HG02763 (cell line): Measurements from ENCODE around the gene ATP2A3.
"Not testable (repeated sequence)": the region's sequence is repeated elsewhere in the genome, so short reads cannot be mapped to it uniquely, and the experiment has no call there.

Experiments
- ATAC-seq: cut with Tn5 transposase; IDR thresholded peaks from one replicate; pipeline ENCODE4 v1.9.1; 2021; ENCODE audit warnings: mild to moderate bottlenecking, moderate library complexity; ENCODE audit not compliant: unreplicated experiment

ATP2A3 gene

DNA sequence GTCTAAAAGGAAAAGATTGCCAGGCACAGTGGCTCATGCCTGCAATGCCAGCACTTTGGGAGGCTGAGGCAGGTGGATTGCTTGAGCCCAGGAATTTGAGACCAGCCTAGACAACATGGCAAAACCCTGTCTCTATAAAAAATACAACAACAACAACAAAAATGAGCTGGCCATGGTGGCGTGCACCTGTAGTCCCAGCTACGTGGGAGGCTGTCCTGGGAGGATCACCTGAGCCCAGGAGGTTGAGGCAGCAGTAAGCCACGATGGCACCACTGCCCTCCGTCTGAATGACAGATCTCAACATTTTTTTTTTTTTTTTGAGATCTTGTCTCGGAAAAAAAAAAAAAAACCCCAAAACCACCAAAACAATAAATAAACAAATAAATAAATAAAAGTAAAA, 28.1 kb upstream of the ATP2A3 start:
- no peak for ATAC-seq

DNA sequence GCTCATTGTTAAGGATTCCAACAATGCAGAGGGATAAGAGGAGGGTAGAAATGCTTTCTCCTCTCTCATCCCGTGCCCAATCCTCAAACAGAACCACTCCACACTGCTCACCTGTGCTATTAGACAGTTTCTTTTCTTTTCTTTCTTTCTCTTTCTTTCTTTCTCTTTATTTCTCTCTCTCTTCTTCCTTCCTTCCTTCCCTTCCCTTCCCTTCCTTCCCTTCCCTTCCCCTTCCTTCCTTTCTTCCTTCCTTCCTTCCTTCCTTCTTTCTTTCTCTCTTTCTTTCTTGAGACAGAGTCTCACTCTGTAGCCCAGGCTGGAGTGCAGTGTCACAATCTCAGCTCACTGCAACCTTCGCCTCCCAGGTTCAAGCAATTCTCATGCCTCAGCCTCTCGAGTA, 27.5 kb upstream of the ATP2A3 start:
- not testable (repeated sequence) for ATAC-seq

DNA sequence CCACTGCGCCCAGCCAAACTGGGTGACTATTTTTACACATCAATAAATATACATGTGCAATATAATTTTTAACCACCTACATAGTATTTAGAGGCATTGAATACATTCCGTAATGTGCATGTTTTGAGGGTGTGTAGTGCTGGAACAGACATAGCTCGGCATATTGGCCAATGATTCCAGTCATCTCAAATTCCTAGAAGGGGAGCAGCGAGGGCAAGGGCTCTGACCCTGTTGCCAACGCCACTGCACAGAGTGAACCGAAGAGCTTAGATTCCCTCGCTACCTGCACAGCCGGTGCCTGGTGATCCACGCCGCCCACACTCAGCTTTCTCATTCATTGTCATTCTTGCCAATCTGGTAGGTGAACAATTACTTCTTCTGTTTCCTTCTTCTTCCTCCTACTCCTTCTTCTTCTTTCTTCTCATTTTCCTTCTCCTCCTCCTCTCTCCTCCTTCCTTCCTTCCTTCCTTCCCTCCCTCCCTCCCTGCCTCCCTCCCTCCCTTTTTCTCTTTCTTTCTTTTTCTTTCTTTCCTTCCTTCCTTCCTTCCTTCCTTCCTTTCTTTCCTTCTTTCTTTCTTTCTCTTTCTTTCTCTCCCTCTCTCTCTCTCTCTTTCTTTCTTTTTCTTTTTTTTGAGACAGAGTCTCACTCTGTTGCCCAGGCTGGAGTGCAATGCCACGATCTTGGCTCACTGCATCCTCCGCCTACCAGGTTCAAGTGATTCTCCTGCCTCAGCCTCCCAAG, 26.3 kb upstream of the ATP2A3 start:
- ATAC-seq = no peak

DNA sequence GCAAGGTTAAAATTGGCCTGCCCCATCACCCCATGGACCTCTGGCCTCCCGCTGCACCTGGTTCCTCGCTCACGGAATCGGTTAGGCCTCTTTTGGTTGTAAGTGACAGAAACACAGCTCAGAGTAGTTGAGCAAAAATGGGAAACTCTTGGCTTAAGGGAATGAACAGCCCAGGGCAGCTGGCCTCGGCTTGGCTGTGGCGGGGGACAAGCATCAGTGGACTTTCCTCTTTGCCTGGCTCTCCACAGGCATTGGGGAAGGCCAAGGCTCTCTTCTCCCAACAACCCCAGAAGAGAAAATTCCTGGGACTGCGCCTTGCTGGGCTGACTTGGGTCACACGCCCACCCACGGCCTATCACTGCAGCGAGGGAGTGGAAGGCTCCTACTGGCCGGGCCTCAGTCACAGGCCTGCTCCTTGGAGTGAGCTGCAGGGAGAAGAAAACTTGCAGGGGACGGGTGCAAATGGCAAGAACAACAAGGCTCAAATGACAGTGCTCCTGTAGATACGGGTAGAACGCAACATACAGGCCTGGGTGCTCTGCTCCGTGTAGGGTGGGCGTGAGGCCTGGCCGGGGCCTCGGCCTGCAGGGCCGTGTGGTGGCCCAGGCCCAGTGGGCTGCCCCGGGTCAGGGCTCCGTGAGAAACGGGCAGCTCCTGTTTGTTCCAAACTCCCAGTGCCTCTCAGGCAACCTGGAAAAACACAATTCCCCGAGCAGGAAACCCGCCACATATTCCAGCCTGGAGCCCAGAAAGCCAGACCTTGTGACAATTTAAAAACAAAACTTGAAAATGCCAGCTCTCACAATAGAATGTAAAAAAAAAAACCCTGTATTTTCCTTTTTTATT, 25.0 kb upstream of the ATP2A3 start:
- no peak for ATAC-seq

DNA sequence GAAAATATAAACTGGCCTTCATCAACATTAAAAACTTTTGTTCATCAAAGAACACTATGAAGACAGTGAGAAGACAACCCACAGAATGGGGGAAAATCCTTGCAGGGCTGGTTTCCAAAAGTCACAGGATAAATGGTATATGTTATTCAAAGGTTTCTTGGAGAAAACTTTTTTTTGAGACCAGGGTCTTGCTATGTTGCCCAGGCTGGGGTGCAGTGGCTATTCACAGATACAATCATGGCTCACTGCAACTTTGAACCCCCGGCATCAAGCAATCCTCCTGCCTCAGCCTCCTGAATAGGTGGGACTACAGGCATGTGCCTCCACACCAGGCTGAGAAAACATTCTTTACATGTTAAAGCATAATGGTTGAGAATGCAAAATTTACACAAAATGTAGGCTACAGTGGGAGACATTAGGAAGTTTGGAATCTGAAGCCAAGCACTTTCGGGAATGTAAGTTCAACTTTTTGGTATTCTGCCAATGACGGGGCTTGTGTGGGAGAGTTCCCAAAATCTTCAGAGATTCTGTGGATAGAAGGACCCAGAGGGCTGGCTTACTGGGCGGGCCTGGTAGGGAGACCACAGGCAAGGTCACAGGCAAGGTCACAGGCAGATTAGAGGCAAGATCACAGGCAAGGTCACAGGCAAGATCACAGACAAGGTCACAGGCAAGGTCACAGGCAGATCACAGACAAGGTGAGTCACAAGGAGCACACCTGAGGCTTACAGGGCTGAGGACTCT, 24.2 kb upstream of the ATP2A3 start:
- no peak for ATAC-seq

DNA sequence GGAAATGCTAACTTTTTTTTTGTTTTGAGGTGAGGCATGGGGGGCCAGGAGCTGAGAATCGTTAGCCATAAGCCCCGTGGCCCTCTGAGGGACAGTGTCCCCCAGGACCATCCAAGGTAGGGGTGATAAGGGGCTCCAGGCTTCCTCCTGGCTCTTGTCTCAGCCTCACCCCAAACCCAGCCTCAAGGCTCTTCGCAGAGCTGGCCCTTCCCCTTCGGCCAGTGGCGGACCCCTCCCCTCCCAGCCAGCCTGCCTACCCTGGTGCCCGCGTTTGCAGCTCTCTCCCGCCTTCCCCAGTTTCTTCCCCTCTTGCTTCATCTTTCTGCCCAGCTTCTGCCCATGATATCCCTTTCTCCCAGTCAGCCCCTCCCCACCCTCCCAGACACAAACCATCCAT, 22.7 kb upstream of the ATP2A3 start:
- no peak for ATAC-seq

DNA sequence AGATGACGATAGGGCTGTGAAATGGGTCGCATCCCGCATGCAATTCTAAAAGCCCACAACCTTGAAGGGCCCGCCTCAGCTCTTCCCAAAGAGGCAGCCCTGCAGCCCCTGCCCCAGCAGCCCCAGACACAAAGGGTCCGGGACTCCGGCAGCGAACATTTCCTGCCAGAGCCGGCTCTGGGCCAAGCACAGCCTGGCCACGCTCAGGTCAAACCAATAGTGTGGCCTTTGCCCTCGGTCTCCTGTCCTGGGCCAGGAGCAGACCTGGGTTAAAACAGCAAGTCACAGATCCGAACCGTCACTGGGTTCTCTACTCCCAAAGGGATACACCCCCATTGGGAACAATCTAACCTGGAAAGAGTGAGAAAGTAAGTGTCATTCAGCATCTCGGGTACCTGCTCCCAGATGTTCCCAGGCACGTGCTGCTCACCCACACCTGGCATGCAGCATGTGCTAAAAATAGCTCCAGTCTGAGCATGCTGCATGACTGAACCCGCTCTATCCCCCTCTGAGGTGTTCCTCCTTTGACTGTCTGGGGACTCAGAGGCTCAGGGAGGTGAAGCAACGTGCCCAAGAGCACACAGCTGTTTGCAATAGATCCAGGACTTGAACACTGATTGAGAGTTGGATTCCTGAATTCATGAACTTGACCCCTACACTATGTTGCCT, 22.2 kb upstream of the ATP2A3 start:
- ATAC-seq = no peak

DNA sequence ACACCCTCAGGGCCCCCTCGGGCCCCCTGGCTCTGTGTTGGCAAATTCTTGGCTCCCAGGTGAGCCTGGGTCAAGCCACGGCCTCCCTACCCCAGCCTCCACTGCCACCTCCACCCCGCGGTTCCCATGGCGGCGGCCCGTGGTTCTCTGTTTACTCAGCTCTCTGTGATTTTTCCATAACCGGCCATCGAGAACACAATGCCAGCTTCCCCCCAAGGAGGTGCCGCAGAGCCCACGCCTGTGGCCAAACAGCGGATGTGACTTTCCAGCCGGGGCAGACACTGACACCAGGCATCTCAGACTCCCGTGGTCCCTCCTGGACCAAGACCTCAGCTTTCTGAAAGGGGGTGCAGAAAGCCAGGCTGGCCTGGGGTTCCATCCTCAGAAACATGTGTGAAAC, 21.6 kb upstream of the ATP2A3 start:
- no peak for ATAC-seq

DNA sequence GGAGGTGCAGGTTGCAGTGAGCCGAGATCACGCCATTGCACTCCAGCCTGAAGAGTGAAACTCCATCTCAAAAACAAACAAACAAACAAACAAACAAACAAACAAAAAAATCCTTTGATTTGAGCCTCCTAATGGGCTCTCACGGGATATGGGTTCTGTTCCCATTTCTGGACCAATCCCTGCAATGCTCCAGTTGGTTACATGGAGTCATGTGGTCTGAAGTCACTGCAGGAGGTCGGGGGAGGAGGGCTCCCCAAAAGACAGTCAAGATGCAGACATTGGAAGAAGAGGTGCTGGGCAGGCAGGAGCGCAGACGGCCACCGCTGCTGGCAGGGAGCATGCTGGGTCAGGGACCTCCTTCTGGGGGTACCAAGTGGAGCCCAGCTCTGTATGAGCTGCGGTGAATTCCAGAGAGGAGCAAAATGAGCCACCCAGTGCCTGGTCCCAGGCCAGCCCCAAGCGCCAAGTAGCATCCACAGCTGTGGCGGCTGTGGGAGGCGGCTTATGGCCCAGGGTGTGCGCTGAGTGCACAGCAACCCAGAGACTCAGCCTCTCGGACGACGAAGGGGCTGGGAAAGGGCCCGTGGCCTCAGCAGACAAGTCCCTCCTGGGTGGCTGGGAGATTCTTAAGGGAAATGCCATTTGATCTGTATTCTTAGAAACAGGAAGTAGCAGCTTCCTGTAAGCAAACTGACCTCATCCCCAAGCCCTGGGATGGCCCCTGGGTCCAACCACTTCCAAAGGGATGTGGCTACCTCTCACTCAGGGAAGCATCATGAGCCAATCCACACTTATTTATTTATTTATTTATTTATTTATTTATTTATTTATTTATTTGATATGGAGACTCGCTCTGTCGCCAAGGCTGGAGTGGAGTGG, 19.6 kb upstream of the ATP2A3 start:
- ATAC-seq = no peak

DNA sequence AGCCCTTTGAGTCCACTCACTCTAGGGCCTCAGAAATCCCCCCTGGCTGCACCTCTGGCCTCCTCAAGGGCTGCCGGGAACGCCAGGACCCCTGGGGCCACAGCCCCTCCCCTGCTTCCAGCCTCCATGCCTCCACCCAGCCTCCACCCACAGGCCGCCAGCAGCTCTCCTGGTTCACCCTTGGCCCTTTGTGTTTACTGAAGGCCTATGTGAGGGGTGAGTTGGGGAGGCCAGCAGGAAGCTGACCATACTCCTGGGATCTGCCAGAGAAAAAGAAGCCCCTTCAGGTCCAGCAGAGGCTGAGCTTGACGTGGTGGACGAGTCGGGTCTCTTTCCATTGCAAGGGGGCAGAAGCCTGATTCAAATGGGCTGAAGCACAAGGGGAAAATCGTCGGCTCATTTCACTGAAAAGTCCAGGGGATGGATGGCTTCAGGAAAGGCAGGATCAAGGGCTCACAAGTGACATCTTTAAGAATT, 18.3 kb upstream of the ATP2A3 start:
- ATAC-seq = no peak

DNA sequence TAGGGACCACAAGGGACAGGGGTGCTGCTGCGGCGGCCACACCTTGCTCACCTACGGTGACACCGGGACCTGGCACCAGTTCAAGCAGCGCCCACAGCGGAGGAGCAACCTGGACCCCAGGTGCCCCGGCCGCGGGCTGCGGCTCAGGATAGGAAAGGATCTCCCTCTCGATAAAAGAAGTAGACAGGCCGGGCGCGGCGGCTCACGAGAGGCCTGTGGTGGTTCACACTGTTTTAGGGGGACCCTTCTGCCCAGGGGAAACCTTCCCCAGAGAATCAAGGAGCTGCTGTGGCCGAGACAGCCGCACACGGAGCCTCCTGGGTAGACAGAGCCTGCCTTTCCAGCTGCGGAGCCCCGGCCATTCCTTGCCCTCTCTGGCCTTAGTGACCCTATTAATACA, 17.9 kb upstream of the ATP2A3 start:
- ATAC-seq = no peak

DNA sequence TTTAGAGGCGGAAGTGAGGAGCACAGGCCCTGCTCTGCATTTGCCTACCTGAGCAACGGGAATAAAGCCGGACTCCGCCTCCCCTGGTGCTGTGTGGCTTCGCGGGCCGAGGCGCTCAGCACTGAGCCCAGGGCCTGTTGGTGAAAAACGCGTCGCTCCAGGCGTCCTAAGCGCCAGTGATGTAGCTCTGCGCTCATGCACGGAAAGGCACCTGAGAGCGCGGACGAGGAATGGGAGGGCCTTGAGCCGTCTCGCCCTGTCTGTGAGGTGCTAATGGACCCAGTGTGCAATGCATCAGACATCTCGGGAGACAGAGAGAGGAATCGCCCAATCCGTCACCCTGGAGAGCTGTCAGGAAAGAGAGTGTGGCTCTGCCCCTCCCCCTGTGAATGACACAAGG, 17.2 kb upstream of the ATP2A3 start:
- no peak for ATAC-seq

DNA sequence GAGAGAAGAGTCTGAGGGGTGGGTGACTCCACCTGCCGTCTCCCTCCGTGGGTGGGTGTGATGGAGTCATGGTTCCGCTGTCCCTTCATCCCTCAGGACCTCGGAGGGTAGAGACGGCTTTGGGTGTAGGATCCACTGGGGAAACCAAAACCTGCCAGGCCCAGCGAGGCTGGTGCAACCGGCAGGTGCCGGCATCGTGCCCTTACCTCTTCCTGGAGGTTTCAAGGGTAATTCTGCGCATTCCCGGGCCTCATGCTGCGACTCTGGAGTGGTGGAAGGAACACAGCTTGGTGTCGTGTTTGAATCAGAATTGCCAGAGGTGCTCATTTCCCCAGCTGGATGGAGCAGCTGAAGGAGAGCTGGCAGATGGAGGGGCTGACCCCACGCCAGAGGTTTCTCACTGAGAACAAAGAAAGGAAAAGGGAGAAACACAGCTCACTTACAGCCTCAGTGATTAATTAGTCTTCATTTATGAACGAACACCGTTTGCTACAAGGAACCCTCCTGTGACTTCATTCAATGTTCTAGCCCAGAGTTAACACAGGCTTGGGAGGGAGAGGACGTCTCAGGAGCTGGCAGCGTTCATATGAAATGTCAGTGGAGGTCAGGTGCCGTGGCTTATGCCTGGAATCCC, 16.3 kb upstream of the ATP2A3 start:
- ATAC-seq = no peak

DNA sequence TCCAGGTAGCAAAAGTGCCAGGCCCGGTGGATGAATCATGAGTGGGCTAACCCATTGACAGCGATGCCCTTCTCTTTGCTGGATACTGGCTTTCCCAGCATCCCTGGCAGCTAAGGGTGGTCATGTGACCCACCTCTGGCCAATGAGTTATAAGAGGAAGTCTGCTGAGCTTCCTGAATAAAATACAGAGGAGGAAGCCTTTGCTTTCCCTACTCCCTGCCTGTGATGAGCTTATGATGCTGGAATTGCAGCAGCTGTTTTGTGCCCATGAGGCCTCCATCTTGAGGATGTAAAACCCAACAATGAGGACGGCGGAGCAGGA, 15.0 kb upstream of the ATP2A3 start:
- no peak for ATAC-seq

DNA sequence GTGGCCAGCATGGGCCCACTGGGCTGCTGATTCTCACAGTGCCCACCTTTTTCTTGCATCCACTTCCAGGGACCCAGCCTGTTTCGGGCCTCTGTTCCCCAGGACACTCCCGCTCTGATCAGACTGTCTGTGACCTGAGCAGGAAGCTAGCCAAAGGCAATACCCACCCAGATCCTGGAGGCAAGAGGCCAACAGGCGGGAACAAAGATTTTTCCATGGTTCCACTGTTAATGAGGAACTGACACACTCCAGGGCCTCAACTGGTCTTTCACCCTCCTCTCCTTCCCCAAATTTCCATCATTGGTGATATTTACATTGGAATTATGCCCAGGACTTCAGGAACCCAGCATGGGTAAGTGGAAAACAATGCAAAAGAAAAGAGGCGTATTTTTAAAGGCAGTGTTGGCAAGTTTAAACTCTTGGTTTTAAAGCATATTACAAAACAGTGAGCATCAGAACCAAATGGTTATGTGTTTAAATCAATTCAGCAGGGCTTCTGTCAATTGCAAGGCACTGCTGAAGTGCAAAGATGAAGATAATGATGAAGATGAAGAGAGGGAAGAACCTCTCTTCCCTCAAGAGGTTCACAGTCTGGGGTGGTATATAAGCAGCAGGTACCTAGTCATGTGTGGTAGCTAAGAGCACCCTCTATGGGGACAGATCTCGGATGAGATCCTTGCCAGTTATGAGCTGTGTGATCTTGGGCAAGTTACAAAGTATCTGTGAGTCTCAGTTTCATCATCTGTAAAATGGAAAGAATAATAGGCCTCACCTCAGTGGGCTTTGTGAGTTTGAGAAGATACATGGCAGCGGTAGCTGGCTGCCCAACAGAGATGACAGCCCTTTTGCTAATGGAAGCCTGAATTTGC, 14.4 kb upstream of the ATP2A3 start:
- no peak for ATAC-seq

DNA sequence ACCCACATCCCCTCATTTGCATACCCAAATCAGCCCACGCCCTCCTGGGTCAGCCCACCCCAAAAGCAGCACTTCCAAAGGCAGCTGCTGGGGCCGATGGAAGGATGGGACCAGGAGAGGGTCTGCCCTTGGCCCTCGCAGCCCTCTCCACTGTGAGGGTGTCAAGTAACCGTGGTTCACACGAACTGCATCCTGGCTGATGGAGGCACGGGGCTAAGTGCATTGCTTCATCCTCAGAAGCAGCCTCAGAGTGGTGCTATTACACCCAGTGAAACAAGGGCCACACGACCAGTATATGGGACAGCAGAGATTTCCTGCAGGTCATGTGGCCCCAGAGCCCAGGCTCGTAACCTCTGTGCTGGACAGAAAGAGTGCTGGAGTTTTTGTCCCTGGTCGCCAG, 13.2 kb upstream of the ATP2A3 start:
- no peak for ATAC-seq

DNA sequence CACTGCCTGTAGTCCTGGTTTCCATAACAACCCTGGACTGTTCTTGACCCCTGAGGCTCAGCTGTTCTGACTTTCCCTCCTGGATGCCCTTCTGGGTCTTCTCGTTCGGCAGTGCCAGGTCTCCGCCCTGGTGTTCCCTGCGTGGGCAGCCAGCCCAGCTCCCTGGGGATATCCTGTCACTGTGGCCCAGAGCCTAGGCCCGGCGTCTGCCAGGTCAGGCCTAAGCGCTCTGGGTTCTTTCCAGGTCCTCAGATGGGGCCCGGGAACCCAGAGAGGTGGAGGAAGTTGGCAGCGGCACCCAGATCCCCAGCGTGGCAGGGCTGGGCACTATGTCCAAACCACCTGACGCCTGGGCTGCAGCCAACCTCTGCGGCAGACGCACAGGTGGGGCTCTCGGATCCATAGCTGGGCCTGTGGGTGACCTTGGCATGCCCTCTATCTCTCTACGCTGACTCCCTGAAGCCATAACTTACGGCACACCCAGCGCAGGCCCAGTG, 12.5 kb upstream of the ATP2A3 start:
- ATAC-seq = no peak

DNA sequence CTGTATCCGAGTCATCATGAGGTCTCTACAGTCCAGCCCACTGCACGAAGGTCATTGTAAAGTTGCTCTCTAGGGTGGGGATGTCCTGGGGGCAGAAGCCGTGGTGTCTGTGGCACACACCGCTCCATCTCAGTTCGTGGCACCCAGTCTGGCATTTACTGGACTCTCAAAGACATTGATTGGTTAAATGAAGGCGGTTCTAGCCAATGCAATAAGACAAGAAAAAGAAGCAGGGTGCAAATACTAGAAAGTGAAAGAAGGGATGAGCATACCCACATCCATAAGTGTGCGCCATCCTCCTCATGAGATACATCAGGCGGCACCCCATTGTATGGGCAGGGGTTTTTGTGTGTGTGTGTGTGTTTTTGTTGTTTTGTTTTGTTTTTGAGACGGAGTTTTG, 10.7 kb upstream of the ATP2A3 start:
- ATAC-seq = no peak
